Lower leg skin (tissue), 3 donors: ENCODE measurements around the gene CCSER1.

Source experiments
- CTCF ChIP-seq, 3 donors: fragments of 450-650 bp; IDR thresholded peaks; one replicate each; pipeline ENCODE4 v1.5.1; 2016; ENCODE audit warnings: antibody characterized with exemption in 3 of 3, mild to moderate bottlenecking in 3 of 3, moderate library complexity in 2 of 3
- POLR2A ChIP-seq, 2 donors: fragments of 450-650 bp; IDR thresholded peaks; one replicate each; pipeline ENCODE4 v1.6.1; 2016 to 2017; ENCODE audit warnings: antibody characterized with exemption in 2 of 2, mild to moderate bottlenecking in 1 of 2, moderate library complexity in 1 of 2

DNA sequence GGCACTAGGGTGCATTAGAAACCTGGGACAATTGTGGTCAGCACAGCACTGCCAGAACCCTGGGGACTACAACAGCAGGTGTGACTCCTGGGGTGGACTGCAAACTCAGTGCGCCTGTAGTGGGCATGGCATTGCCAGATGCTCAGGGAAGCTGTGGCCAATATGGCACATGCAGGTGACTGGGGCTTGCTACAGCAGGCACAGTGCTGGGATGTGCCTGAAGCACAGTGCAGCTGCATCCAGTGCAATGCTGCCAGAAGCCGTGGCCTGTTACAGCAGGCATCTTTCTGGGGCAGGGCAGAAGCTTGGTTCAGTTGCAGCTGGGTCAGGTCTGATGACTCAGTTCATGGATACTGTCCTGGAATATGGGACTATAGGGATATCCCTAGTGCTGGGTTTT is 445.8 kb downstream of the CCSER1 start:
- TF ChIP-seq CTCF (IDR thresholded peaks at IDR 0.05): no peak
- TF ChIP-seq POLR2A (IDR thresholded peaks at IDR 0.05): no peak
